ENCODE data around the gene SH3D21.

DNA sequence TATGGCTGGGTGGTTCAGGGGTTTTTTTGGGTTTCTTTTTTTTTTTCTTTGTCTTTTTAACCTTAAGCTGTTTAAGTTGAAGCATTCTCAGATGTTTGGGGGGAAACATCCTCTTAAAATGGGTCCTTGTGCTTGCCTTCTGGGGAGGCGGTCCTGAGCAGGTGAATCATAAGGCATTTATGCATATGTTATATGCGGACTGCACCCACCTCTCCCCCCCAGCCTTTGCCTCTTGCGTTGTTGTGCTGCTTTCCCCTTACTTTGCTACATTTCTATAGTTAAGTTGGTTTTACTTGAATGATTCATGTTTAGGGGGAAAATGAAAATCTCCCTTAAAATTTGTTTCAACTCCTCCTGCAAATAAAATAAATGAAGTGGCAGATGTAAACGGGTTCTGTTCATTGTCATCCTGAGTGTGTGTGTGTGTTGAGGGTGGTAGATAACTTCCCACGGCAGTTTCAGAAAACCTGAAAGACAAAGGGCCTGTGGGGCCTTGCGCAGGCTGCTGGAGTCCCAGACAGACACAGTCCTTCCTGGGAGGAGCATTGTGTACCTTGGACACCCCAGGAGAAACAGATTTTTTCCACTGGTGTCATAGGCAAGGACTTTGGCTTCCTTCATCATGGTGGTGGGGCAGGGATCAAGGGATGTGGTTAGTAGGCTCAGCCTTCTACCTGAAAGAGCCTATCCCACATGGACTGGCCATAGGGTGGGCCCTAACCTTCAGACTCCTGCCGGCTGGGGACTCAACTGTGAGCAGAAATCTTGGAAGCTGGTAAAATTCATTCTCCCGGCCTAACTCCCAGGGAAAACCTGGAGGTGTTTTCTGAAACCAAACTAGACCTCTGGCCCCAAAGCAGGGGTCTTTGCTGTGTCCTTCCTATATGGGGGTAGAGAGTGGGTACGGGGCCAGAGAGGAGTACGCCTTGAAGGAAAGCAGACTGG, 926 bp upstream of the SH3D21 start:
- TF ChIP-seq CTCF (conservative IDR thresholded peaks at IDR 0.05 in 1 of 2, IDR thresholded peaks at IDR 0.05 in 1 of 2; ENCODE audit: extremely low read depth in 1 of 2, insufficient read depth in 1 of 2, low read depth in 1 of 2, low read length in 2 of 2): no peak
- TF ChIP-seq EZH2 (IDR thresholded peaks at IDR 0.05; ENCODE audit: borderline replicate concordance, low read length): no peak
